SU-DHL-6 (cell line): ENCODE results near the gene VANGL1.

Experiments
- H2AFZ ChIP-seq: fragments of 200-600 bp; sonication (generic); 2 replicates; pipeline ENCODE4 v1.6.1; 2014; ENCODE audit warnings: low read depth, mild to moderate bottlenecking, moderate library complexity, mixed read lengths, antibody characterized with exemption, low read length; ENCODE audit not compliant: severe bottlenecking
- H3F3A ChIP-seq: fragments of 200-600 bp; shearing (Covaris generic); 2 replicates; pipeline ENCODE4 v1.6.0; 2016; ENCODE audit warnings: antibody characterized with exemption, mild to moderate bottlenecking; ENCODE audit not compliant: insufficient read depth
- H3K27ac ChIP-seq: fragments of 200-600 bp; sonication (generic); 2 replicates; pipeline ENCODE4 v1.5.1; 2016; ENCODE audit warnings: low read depth, mild to moderate bottlenecking, low read length, moderate library complexity, mixed read lengths
- H3K27me3 ChIP-seq: fragments of 200-600 bp; sonication (generic), shearing (Covaris generic); 2 replicates; pipeline ENCODE4 v1.6.0; 2014; ENCODE audit warnings: mild to moderate bottlenecking, low read length
- H3K36me3 ChIP-seq: fragments of 200-600 bp; sonication (generic); 2 replicates; pipeline ENCODE4 v1.6.1; 2014; ENCODE audit warnings: mild to moderate bottlenecking, low read length, mixed read lengths
- H3K4me2 ChIP-seq: fragments of 300-600, 200-600 bp; shearing (Covaris generic), sonication (generic); 2 replicates; pipeline ENCODE4 v1.6.0; 2014; ENCODE audit warnings: low read length, low read depth, mild to moderate bottlenecking; ENCODE audit not compliant: poor library complexity, severe bottlenecking
- H3K4me3 ChIP-seq: fragments of 200-600 bp; sonication (generic); 2 replicates; pipeline ENCODE4 v1.5.1; 2014; ENCODE audit warnings: antibody characterized with exemption, low read length, mild to moderate bottlenecking, mixed read lengths; ENCODE audit not compliant: insufficient read depth, poor library complexity, severe bottlenecking
- H3K79me2 ChIP-seq: fragments of 200-600 bp; sonication (generic); 2 replicates; pipeline ENCODE4 v1.6.1; 2014; ENCODE audit warnings: mild to moderate bottlenecking, low read length, moderate library complexity; ENCODE audit not compliant: insufficient read depth
- H3K9ac ChIP-seq: fragments of 200-600 bp; sonication (generic); 2 replicates; pipeline ENCODE4 v1.7.0; 2014; ENCODE audit warnings: mild to moderate bottlenecking, low read length
- H3K9me2 ChIP-seq: fragments of 200-600 bp; sonication (generic); replicated peaks from 2 replicates; pipeline ENCODE4 v1.6.1; 2014; ENCODE audit warnings: low read length; ENCODE audit not compliant: insufficient read depth
- H3K9me3 ChIP-seq: fragments of 200-600 bp; sonication (generic); 2 replicates; pipeline ENCODE4 v1.6.1; 2014; ENCODE audit warnings: low read length, mixed read lengths; ENCODE audit not compliant: insufficient read depth
- H4K20me1 ChIP-seq: fragments of 200-600 bp; sonication (generic); 2 replicates; pipeline ENCODE4 v1.6.1; 2014; ENCODE audit warnings: low read depth, mild to moderate bottlenecking, antibody characterized with exemption, low read length, moderate library complexity, mixed read lengths
- CTCF ChIP-seq: fragments of 200-600 bp; sonication (generic); IDR thresholded peaks from one replicate; pipeline ENCODE4 v1.5.1; 2017; ENCODE audit warnings: antibody characterized with exemption, mild to moderate bottlenecking, low read length, moderate library complexity; ENCODE audit not compliant: insufficient read depth, poor library complexity, severe bottlenecking
- EZH2phosphoT487 ChIP-seq: fragments of 200-600 bp; sonication (generic), shearing (Covaris generic); conservative IDR thresholded peaks from 2 replicates; pipeline ENCODE4 v1.6.1; 2018; ENCODE audit warnings: mild to moderate bottlenecking, antibody characterized with exemption, low read length, moderate library complexity, mixed read lengths

The VANGL1 gene

GRCh38 chr1:115718011-115718754 is 76.4 kb downstream of the VANGL1 start:
- H3K4me2 ChIP-seq: no peak overlapping the region
- H3K9me3 ChIP-seq: no peaks in the 10 kb centered on the region
- H3K36me3 ChIP-seq: no peaks in the 10 kb centered on the region
- H3K9me2 ChIP-seq: no peaks in the 10 kb centered on the region
- no peak overlapping the region for H3K9ac ChIP-seq
- no peaks in the 10 kb centered on the region for H3F3A ChIP-seq
- no peaks in the 10 kb centered on the region for H4K20me1 ChIP-seq
- H3K4me3 ChIP-seq: no peak overlapping the region
- TF ChIP-seq EZH2phosphoT487 (no peak), CTCF (no peak)
- no peaks in the 10 kb centered on the region for H3K27me3 ChIP-seq
- H3K79me2 ChIP-seq: no peaks in the 10 kb centered on the region
- H2AFZ ChIP-seq: no peak overlapping the region
- no peak overlapping the region for H3K27ac ChIP-seq

- no peak overlapping the region for H3K4me2 ChIP-seq
- no peaks in the 10 kb centered on the region for H3K9me2 ChIP-seq
- H3K36me3 ChIP-seq: no peaks in the 10 kb centered on the region
- H3F3A ChIP-seq: no peaks in the 10 kb centered on the region
- no peaks in the 10 kb centered on the region for H4K20me1 ChIP-seq
- TF ChIP-seq CTCF: no peak
- no peak for TF ChIP-seq EZH2phosphoT487
- no peak overlapping the region for H3K4me3 ChIP-seq
- no peaks in the 10 kb centered on the region for H3K79me2 ChIP-seq
- H3K27me3 ChIP-seq: no peaks in the 10 kb centered on the region
- no peak overlapping the region for H3K9ac ChIP-seq
- no peak overlapping the region for H2AFZ ChIP-seq
- no peaks in the 10 kb centered on the region for H3K9me3 ChIP-seq
- H3K27ac ChIP-seq: no peak overlapping the region
Observed at GRCh38 chr1:115719285-115719684, 77.5 kb downstream of the VANGL1 start.

- no peaks in the 10 kb centered on the region for H3K36me3 ChIP-seq
- no peak overlapping the region for H3K4me2 ChIP-seq
- H3K9ac ChIP-seq: no peak overlapping the region
- H3K9me3 ChIP-seq: no peaks in the 10 kb centered on the region
- no peaks in the 10 kb centered on the region for H3K9me2 ChIP-seq
- no peak for TF ChIP-seq EZH2phosphoT487
- no peak for TF ChIP-seq CTCF
- no peaks in the 10 kb centered on the region for H3K27me3 ChIP-seq
- no peak overlapping the region for H3K4me3 ChIP-seq
- H3F3A ChIP-seq: no peaks in the 10 kb centered on the region
- H3K79me2 ChIP-seq: no peaks in the 10 kb centered on the region
- no peaks in the 10 kb centered on the region for H4K20me1 ChIP-seq
- H2AFZ ChIP-seq: no peak overlapping the region
- H3K27ac ChIP-seq: no peak overlapping the region
Observed at GRCh38 chr1:115722221-115722620, 80.5 kb downstream of the VANGL1 start.
